HG03439 (cell line): Measurements from ENCODE around the gene FBXW4.
"Not testable (repeated sequence)": the region's sequence is repeated elsewhere in the genome, so short reads cannot be mapped to it uniquely, and the experiment has no call there.

Source experiments
- ATAC-seq: cut with Tn5 transposase; IDR thresholded peaks from one replicate; pipeline ENCODE4 v1.9.1; 2021; ENCODE audit warnings: mild to moderate bottlenecking, moderate library complexity; ENCODE audit not compliant: unreplicated experiment

The FBXW4 gene

DNA sequence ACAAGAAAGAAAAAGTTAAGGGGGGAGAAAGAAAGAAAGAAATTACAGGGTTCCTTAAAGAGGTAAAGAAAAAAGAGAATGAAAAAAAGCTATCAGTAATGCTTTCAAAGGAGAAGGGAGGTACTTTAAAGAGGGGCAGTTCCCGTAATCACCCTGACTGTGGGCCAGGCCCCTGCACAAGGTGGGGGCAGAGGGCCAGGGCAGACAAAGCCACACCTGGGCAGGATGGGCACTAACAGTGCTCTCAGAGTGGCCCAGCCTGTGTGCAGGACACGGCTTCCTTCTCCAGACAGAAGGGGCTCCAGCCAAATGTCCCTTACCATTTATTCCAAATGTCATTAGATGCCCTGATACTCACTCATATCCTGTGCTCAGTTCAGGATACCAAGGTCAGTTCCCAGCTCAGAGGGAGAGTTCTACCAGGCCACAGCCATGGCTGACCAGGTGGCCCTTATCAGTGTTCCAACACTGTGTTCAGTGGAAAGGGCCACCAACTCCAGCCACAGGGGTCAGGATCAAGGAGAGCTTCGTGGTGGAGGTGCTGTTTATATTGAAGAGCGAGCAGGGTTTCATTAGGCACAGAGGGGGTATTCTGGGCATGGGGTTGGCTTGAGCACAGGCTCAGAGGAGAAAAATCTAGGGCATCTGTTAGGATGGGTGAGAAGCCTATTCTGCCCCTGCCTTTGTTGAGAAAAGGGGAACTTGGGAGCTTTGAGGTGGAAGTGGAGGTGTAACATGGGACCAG lies 77.0 kb downstream of the FBXW4 start:
- ATAC-seq = no peak

DNA sequence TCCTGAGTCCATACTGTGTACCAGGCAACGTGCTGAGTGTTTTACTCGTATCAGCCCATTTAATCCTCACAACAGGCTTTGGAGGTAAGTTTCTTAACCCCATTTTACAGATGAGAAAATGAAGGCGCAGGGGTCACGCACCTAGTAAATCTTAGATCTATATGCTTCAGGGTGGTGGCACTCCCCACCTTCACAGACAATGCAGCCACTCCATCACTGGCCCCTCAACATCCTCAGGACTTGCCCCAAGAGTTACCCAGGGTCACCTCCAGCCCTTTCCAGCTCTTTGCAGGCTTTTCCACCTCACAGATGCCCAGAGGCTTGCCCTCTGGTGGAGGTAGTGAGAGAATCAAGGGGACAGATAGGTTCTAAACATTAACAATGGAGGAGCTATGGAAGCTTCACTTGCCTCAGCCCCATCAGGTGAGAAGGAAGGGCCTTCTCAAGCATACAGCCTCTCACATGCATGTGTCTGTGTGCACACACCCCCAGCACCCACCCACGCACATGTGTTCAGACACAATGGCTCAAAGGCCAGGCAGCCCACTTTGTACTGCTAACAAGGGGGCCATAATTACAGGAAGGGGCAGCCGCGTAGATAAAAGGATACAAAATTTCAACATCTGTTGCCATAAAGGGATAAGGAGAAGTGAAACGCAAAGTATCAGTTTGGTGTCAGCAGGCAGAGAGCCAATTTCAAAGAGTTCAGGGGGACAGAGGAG lies 77.7 kb downstream of the FBXW4 start:
- ATAC-seq = no peak

DNA sequence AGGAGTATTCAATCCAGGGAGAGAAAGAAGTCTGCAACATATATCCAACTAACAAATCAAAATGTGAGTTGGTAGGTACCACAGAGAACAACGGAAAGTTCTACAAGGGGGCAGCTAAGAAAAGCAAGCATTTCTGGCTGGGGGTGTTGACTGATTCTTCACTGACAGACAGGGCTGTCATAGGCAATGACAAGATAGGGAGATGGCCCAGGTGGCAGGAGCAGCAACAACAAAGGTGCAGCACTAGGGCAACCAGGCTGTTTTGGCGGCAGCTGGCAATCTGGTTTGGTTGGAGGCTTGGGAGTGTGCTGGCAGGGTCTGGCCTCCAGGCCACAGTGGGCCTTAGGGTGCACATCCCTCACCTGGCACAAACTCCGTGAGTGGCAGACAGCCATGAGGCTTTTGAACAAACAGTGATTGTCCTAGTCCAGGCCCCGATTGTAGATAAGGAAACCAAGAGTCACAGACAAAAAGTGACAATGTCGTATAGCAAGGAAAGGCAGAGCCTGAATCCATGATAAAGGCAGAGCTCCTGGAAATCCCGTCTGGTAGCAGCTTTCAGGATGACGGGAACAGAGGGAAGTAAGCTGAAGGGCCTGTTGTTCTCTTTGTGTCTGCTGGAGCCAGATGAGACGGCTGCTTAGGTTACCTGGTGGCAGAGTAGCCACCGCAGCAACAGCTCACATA lies 78.4 kb downstream of the FBXW4 start:
- ATAC-seq = no peak

DNA sequence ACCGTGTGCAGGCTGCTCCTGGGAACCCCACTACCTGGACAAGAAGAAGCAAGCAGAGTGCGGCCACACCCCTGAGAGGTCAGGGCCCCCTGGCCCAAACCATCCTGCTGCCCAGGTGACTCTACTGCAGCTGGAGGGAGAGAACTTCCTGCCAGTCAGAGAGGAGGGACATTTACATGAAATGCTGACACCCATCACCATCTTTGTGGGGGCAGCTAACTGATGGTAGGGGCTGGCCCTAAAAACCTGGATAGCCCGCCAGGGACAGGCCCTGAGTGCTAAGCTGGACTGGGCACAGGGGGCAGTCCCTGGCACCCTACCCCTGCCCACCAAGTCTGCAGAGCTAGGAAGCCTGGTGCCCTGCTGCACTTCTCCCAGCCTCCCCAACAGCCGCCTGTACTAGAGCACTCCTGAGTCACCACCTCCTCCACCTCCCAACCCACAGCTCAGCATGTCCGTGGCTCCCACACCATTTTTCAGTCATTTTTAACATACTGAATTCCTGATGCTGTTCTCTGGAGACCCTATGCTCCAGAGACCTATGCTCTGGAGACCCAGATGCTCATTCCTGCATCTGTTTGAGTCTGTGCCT lies 79.3 kb downstream of the FBXW4 start:
- ATAC-seq = no peak

DNA sequence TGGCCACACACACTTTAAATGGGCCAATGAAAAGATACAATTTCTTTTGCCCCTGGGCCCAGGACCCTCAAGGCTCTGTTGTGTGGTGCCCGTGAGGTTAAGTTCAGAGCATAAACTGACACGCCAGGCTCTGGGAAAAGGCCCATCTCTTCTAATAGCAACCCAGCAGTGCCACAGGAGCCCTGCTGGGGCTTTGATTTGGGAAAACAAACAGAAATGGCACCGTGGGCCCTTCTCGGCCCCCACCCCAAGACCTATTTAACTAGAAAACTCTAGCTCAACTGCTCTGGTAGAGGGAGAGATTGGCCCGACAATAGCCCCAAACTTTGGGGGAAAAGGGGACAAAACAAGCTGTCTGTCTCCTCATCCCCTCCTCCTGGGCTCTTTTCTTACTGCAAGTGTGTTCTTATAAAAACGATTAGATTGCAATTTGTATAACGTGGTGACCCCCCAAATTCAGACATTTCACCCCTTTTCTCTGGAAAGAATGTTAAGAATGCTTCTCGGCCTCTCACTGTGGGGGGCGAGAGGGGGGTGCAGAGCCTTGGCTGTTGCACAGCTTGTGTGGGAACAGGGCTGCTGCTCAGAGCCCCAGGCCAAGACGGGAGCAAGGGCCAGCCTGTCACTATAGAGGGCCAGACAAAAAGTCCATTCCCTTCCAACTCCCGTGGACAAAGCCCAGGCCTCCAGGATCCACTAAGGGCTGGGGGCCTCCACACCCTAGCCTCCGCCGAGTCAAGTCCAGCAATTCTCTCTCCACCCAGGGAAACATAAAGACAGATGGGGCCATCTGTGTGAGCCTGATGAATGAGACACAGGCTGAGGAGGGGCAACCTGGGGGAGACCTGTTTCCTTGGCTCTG lies 80.1 kb downstream of the FBXW4 start:
- no peak for ATAC-seq

DNA sequence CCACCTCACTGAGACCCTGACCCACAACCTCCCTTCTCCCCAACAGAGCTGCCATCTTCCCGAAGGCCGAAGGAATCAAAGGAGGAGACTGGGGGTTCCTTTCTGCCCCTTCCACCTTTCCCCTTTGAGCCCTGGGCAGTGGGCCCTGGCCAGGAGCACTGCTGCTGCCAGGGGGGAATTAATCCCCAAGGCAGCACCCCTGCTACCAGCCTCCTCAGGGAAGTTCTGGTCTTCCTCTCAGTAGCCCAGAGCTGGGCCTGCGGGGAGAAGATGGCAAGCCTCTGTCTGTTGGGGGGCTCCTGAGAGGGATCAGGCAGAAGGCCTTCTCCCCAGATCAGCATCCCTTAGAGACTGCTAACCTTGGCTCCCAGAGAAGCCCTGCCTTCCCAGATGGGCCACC lies 81.3 kb downstream of the FBXW4 start:
- ATAC-seq = no peak

DNA sequence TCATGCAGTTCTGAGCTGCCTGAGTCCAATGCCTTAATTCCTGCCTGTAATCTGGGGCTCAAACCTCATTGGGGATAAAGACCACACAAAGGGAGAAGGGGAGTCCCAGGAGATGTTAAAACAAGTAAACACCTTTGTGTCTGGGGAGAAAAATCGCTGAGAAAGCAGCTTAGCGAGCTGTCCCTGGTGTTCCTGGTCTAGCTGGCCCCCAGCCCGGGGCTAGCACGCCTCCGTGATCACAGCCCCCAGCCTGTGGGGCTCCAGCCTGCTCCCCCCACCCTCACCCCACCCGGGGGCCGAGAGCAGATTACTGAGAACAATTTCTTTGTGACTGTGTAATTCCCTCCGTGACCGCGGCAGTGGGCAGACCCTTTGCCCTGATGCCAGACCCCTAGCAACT lies 82.1 kb downstream of the FBXW4 start:
- ATAC-seq = no peak

DNA sequence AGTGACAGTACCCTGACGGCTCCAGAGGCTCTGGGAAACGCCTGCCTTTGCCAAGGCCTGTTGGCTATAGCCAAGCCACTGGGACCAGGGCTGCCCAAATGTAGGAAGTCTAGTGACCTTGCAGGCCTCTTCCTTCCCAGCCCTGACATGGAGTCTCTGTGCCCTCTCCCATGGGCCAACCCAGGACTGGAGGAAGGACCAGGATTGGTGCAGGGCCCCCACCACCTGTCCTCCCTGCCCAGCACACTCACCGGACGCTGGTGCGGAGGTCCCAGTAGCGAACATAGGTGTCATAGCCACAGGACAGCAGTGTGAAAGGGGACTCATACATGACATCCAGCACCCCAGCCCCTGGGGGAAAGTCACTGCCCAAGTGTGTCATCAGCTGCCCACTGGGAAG lies 82.9 kb downstream of the FBXW4 start:
- ATAC-seq = no peak

DNA sequence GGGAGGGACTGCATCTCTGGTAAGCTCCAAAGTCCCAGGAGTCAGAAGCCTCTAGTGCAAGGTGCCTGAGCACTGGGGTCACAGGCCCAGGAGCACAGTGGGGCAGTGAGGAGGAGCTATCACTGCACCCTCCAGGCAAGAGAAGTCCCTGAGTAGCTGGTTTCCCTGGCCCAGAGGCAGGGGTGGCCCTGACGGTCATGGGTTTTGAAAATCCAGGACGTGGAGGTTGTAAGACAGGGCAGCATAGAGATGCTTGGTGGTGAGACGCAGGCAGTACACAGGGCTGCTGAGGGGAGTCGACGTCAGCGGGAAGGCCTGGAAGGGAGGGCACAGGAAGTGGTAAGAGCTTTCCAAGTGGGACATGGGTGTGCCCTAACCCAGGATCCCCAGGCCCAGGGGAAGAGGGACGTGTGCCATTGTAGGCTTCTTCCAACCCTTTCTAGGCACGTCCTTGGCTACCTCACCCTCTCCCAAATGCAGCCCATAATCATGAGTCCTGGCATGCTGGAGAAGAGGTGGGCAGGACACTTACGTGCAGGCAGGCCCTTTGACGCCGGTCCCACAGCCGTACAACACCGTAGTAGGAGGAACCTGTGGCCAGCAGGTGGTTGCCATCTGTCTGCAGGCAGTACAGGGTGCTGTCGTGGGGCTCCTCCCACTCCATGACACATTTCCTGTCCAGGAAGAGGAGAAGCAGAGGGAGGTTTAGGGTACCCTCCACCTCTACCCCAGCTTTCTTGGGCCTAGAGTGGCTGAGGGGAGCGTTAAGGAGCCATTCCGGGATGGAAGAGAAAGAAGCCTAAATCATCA lies 83.7 kb downstream of the FBXW4 start:
- ATAC-seq = no peak

DNA sequence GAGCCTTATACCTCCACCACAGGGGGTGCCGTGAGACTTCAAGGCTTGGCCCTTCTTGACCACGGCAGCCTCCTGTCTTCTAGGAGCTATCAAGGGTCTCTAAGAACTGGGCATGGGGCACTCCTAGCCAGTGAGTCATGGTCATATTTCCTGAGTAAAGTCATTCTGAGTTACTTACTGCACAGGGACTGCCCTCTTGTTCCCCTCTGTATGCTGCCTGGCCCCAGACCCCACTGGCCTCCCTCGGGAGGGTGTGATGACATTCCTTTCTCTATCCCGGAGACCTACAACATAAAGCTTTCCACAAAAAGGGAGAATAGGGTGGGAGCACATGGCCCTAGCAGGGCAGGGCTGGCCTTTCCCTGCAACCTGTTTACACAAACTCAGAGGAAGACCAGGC lies 85.5 kb downstream of the FBXW4 start:
- ATAC-seq = no peak

DNA sequence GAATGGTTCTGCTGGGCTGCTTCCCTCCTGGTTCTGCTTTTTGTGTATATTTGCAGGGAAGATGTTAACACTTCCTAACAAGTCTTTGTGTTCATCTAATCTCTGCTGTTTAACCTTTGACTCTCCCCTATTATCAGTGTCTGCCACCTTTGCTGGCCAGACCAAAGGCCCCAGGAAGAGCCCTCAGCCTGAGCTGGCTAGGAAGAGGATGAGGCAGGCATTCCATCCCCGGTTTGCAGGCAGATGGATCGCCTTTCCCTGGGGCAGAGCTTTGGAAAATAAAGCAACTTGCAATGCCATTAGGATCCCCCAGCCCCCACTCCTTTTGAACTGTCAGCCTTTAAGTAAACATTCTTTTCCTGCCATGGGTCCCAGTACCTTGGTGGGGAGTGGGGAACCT lies 87.8 kb downstream of the FBXW4 start:
- no peak for ATAC-seq

DNA sequence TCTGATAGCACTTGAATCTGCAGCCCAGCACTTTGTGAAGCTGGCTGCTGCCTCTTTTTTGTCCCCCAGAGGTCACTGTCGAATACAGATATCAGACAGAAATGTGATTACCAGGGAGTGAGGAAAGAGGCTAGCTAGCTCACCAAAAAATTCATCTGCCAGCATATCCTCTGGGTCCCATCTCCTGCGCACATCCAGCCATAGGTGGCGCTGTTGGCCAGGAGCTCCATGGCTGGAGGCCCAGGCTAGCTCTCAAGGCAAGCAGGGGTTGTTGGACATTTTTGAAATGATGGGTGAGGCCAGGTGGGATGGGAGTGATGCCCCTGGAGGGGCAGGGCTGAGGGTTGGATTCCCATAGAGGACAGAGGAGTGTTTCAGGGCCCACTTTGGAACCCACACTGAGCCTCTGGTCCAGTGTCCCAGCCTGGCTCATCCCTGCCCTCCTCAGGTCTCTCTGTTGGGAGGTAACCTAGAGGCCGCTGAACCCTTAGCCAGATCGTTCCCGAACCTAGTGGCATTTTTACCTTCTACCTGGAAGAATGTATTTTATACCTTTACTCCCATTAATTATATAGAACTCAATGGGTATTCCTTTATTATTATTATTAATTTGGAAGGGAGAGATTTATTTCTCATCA lies 92.1 kb downstream of the FBXW4 start:
- ATAC-seq = peak; percentile 56

DNA sequence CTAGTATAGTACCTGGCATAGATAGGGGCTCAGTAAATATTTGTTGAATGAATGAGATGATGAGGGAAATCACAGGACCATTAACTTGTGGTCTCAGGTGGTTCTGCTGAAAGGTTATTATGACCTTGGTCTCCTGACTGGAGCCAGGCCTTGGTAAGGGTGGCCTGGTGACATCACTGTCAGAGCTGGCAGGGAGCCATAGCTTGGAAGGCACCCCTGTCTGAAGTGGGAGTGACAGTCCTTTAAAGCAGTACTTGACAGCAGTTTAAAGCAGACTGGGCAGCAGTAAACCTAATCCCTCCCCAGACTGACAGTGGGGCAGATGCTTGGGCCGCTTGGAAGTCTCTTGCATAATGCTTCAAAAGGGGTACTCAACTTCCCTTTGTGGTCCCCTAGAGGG lies 93.4 kb downstream of the FBXW4 start:
- no peak for ATAC-seq

DNA sequence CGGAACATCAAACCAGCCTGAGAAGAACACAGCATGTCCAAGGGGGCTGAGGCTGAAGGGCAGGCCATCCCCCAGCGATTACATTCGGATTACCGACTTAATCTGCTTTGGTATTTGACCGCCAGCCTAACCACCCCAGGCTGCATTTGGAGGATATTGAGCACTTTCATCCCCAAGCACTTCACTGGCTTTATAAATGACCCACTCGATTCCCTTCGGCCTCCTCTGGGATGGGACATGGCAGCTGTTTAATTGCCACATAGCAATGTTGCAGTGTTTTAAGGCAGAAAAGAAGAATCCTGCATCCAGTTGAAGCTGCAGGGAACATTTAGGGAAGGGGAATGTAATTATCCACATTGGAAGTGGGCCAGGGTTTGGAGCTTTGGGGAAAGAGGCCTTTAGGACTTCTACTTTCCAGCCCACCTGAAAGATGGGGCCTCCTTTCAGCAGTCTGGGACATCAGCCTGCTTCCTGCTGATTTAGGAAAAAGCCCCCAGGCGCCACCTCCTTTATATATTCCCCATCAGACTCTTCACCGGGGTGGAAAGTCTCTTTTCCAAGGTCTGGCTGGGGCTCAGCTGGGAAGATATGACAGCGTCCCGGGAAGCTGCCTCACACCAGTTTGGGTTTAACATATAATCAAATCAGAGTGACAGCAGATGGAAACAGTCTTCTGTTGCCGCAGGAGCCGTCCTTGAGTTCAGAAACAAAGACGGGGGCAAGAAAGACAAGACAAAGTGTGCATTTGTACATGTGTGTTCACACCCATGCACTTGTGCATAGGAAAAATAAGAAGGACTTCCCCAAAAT lies 97.7 kb downstream of the FBXW4 start:
- no peak for ATAC-seq

DNA sequence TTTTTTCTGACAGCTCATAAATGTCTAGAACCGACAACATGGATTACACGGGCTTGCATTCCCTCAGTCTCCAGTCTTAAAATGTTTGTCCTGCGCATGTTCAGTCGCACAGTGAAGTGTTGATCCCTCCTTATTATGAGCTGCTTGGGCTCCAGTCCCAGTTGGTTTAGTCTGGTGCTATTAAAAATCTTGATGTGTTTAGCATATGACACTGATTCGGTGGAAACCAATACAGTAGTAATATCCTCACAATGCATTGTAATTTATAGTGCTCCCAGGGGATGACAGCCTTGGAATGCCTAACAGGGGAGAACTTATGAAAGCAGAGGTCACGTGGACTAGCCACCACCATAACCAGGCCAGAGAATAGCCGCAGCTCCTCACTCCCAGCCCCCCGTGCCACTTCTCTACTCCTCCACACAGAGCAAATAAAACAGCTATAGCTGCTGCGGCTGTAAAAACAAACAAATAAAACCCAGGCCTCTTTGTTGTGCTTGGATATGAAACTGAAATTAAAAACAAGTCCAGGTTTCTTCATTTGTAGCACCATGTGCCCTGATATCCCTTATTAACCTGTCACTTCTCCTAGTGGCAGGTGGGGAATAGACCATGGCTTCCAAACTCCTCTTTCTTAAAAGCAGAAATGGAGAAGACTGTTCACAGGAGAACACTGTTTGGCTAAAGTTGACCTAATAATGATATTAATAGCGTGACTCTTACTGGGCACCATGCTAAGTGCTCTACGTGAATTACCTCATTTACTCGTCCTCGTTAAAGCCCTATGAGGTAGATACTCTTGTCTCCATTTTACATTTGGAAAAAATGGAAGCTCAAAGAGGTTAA lies 99.2 kb downstream of the FBXW4 start:
- ATAC-seq = no peak

DNA sequence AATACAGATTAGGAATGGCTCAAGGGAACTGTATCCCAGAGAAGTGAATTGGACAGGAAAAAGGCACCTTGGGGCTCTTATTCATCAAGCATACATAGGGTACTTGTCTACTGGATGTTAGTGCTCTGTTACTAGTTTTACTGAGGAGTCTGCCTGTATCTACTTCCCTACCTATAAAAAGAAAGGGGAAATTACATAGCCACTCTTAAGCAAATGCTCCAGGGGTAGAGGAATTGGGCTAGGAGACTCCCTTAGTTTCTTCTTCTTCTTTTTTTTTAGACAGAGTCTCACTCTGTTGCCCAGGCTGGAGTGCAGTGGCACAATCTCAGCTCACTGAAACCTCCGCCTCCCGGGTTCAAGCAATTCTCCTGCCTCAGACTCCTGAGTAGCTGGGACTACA lies 101.6 kb downstream of the FBXW4 start:
- ATAC-seq = not testable (repeated sequence)

DNA sequence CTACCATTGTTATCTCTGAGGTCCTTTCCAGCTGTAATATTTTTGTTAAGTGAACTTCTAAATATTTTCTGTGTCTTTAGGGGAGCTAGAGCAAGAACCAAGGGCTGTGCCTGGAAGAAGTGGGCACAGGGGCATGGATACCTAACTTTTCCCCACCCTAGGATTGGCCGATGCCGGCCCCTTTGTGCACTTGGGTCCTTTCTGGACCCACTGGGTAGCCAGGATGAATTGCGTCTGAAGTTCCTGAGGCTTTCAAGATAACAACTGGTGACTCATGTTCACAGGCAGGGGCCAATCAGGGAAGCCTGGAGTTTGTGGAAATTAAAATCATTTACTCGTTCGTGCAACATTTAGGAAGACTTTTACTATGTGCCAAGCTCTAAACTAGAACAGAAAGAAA lies 106.1 kb downstream of the FBXW4 start:
- ATAC-seq = no peak
